ENCODE data around the gene ZFP2.

ZFP2 gene

GRCh38 chr5:178981381-178981780 is 85.7 kb downstream of the ZFP2 start:
- DNase-seq (ENCODE audit: low spot score), result no peak
